Lower leg skin (tissue), 3 donors: ENCODE data around the gene DLX3.

Source experiments
- CTCF ChIP-seq, 3 donors: fragments of 450-650 bp; IDR thresholded peaks; one replicate each; pipeline ENCODE4 v1.5.1; 2016; ENCODE audit warnings: antibody characterized with exemption in 3 of 3, mild to moderate bottlenecking in 3 of 3, moderate library complexity in 2 of 3
- POLR2A ChIP-seq, 2 donors: fragments of 450-650 bp; IDR thresholded peaks; one replicate each; pipeline ENCODE4 v1.6.1; 2016 to 2017; ENCODE audit warnings: antibody characterized with exemption in 2 of 2, mild to moderate bottlenecking in 1 of 2, moderate library complexity in 1 of 2

GRCh38 chr17:49986396-49987289 lies 8.4 kb downstream of the DLX3 start:
- TF ChIP-seq CTCF (IDR thresholded peaks at IDR 0.05), result no peak
- TF ChIP-seq POLR2A (IDR thresholded peaks at IDR 0.05), result no peak
